Caco-2 (cell line): ENCODE results near the gene SPOCK1. TPM values are rescaled to one million over a fixed set of nuclear protein-coding genes. Genes with fewer than 3 reads are reported as not detected.

Experiments
- BruUV-seq: library from RNA; stranded (reverse); fragments of 400-500 nt; replicated peaks from 2 replicates; lab custom pipeline; 2021; lab: Mats Ljungman, UMichigan
- CTCF ChIA-PET: fragments of 300-600 bp; sonication (Branson Sonifier 250); formaldehyde crosslinking; loops from one replicate; lab custom pipeline; 2022; ENCODE audit warnings: antibody characterized with exemption; lab: Charles Lee
- POLR2A ChIA-PET: fragments of 300-600 bp; sonication (Branson Sonifier 250); formaldehyde crosslinking; loops from one replicate; lab custom pipeline; 2022; ENCODE audit warnings: antibody characterized with exemption; lab: Charles Lee
- DNase-seq, 2 experiments: peaks; one replicate each; pipeline versions ENCODE4 v3.0.0 to v3.0.0-alpha.2; 2020 to 2022
- H3K27me3 ChIP-seq: replicated peaks from 2 replicates; pipeline ENCODE4 v1.6.0; 2011; ENCODE audit warnings: low read length; ENCODE audit not compliant: control insufficient read depth, insufficient read depth
- H3K36me3 ChIP-seq: 2 replicates; pipeline ENCODE4 v1.5.1; 2011; ENCODE audit warnings: low read length; ENCODE audit not compliant: control insufficient read depth, insufficient read depth
- H3K4me1 ChIP-seq: fragments of 250-450 bp; sonication (Bioruptor Pico); 2 replicates; pipeline ENCODE4 v1.5.1; 2020; ENCODE audit warnings: mild to moderate bottlenecking
- H3K4me3 ChIP-seq: 2 replicates; pipeline ENCODE4 v1.5.1; 2011; ENCODE audit warnings: low read depth, mild to moderate bottlenecking, control low read depth, low read length
- H3K9me3 ChIP-seq: fragments of 250-450 bp; sonication (Bioruptor Pico); 2 replicates; pipeline ENCODE4 v1.5.1; 2020; ENCODE audit warnings: mild to moderate bottlenecking, moderate library complexity
- H3K27ac Mint-ChIP-seq: one replicate; pipeline ENCODE4 v1.8.0; 2022; ENCODE audit warnings: mixed read lengths; ENCODE audit not compliant: unreplicated experiment
- H3K27me3 Mint-ChIP-seq: one replicate; pipeline ENCODE4 v1.8.0; 2022; ENCODE audit warnings: mixed read lengths; ENCODE audit not compliant: insufficient read depth, unreplicated experiment
- H3K36me3 Mint-ChIP-seq: one replicate; pipeline ENCODE4 v1.8.0; 2022; ENCODE audit warnings: mild to moderate bottlenecking, mixed read lengths; ENCODE audit not compliant: insufficient read depth, unreplicated experiment
- H3K4me1 Mint-ChIP-seq: one replicate; pipeline ENCODE4 v1.8.0; 2022; ENCODE audit warnings: low read depth, mixed read lengths; ENCODE audit not compliant: unreplicated experiment
- H3K4me3 Mint-ChIP-seq: one replicate; pipeline ENCODE4 v1.8.0; 2022; ENCODE audit warnings: mild to moderate bottlenecking, moderate library complexity, mixed read lengths; ENCODE audit not compliant: unreplicated experiment
- H3K9me3 Mint-ChIP-seq: one replicate; pipeline ENCODE4 v1.8.0; 2022; ENCODE audit warnings: mixed read lengths; ENCODE audit not compliant: unreplicated experiment
- intact Hi-C: fragments of 100-400 bp; cut with micrococcal nuclease; formaldehyde crosslinking; loops from one replicate; pipeline ENCODE4 v1.10.0; 2022; ENCODE audit not compliant: unreplicated experiment
- total RNA-seq: library from RNA; stranded (reverse); gene quantifications from 2 replicates; pipeline ENCODE4 v1.2.3, GENCODE V29; 2022
- TF ChIP-seq, protein P1 (sequence below), 2 experiments: fragments of 200-600 bp in 1 of 2; IDR thresholded peaks; 1 replicate in 1 of 2; 2 replicates in 1 of 2; pipeline versions ENCODE4 v1.5.1 to v1.8.0; 2011 to 2022; ENCODE audit warnings: antibody characterized with exemption in 1 of 2, control low read depth in 1 of 2, inconsistent platforms in 1 of 2, low read depth in 1 of 2, low read length in 1 of 2, mild to moderate bottlenecking in 1 of 2, moderate library complexity in 1 of 2; ENCODE audit not compliant: insufficient read depth in 1 of 2, severe bottlenecking in 1 of 2, unreplicated experiment in 1 of 2

Gene SPOCK1
- total RNA-seq, 1 experiment from 2014 or later, result not detected

DNA sequence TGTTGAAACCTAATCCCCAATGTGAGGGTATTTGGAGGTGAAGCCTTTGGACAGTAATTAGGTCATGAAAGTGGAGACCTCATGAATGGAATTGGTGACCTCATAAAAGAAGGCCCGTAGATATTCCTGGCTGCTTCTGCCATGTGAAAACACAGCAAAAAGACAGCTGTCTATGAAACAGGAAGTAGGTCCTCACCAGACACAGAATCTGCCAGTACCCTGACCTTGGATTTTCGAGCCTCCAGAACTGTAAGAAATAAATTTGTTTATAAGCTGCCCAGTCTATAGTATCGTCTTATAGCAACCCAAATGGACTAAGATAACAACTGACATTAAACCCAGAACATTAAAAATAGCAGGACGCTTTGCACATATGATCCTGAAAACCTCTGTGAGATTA, 371.1 kb downstream of the SPOCK1 start:
- H3K9me3 Mint-ChIP-seq, result no peaks in the 10 kb centered on the region
- no TSS peak for BruUV-seq
- TF ChIP-seq, protein P1, sequence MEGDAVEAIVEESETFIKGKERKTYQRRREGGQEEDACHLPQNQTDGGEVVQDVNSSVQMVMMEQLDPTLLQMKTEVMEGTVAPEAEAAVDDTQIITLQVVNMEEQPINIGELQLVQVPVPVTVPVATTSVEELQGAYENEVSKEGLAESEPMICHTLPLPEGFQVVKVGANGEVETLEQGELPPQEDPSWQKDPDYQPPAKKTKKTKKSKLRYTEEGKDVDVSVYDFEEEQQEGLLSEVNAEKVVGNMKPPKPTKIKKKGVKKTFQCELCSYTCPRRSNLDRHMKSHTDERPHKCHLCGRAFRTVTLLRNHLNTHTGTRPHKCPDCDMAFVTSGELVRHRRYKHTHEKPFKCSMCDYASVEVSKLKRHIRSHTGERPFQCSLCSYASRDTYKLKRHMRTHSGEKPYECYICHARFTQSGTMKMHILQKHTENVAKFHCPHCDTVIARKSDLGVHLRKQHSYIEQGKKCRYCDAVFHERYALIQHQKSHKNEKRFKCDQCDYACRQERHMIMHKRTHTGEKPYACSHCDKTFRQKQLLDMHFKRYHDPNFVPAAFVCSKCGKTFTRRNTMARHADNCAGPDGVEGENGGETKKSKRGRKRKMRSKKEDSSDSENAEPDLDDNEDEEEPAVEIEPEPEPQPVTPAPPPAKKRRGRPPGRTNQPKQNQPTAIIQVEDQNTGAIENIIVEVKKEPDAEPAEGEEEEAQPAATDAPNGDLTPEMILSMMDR (IDR thresholded peaks at IDR 0.05; ENCODE audit: insufficient read depth in 1 of 2, low read depth in 1 of 2, low read length in 1 of 2, severe bottlenecking in 1 of 2, unreplicated experiment in 1 of 2), result no peak
- no peak overlapping the region for H3K4me3 Mint-ChIP-seq
- intact Hi-C loops, result no loop called here
- peaks cover 13% of the 10 kb centered on the region for H3K27me3 Mint-ChIP-seq
- H3K27ac Mint-ChIP-seq, result no peak overlapping the region
- ChIA-PET POLR2A (no interaction called here), CTCF (no interaction called here)
- no peaks in the 10 kb centered on the region for H3K9me3 ChIP-seq
- H3K4me1 ChIP-seq, result no peaks in the 10 kb centered on the region
- H3K36me3 Mint-ChIP-seq, result no peaks in the 10 kb centered on the region
- H3K36me3 ChIP-seq, result no peaks in the 10 kb centered on the region
- H3K4me1 Mint-ChIP-seq, result no peaks in the 10 kb centered on the region
- H3K27me3 ChIP-seq, result no peaks in the 10 kb centered on the region
- H3K4me3 ChIP-seq, result no peak overlapping the region
- DNase-seq, result no peak

- POLR2A ChIA-PET, result no interaction called here
- H3K36me3 ChIP-seq, result no peaks in the 10 kb centered on the region
- H3K4me1 ChIP-seq, result no peaks in the 10 kb centered on the region
- CTCF ChIA-PET, result no interaction called here
- TF ChIP-seq, protein P1 (IDR thresholded peaks at IDR 0.05; ENCODE audit: insufficient read depth in 1 of 2, low read depth in 1 of 2, low read length in 1 of 2, severe bottlenecking in 1 of 2, unreplicated experiment in 1 of 2), result no peak
- H3K27me3 Mint-ChIP-seq, result peaks cover 13% of the 10 kb centered on the region
- H3K9me3 ChIP-seq, result no peaks in the 10 kb centered on the region
- no peaks in the 10 kb centered on the region for H3K4me1 Mint-ChIP-seq
- BruUV-seq, result no TSS peak
- no peak for DNase-seq
- no peak overlapping the region for H3K27ac Mint-ChIP-seq
- no peaks in the 10 kb centered on the region for H3K27me3 ChIP-seq
- H3K4me3 Mint-ChIP-seq, result no peak overlapping the region
- intact Hi-C loops, result no loop called here
- H3K9me3 Mint-ChIP-seq, result no peaks in the 10 kb centered on the region
- H3K4me3 ChIP-seq, result no peak overlapping the region
- H3K36me3 Mint-ChIP-seq, result no peaks in the 10 kb centered on the region
These were observed 372.3 kb downstream of the SPOCK1 start for GRCh38 chr5:137126829-137127228.

- ChIA-PET POLR2A (no interaction called here), CTCF (no interaction called here)
- no peak overlapping the region for H3K4me3 ChIP-seq
- no peaks in the 10 kb centered on the region for H3K9me3 Mint-ChIP-seq
- BruUV-seq, result no TSS peak
- H3K27ac Mint-ChIP-seq, result no peak overlapping the region
- DNase-seq, result no peak
- no peaks in the 10 kb centered on the region for H3K36me3 ChIP-seq
- no peaks in the 10 kb centered on the region for H3K4me1 ChIP-seq
- no peak overlapping the region for H3K4me3 Mint-ChIP-seq
- TF ChIP-seq, protein P1 (IDR thresholded peaks at IDR 0.05; ENCODE audit: insufficient read depth in 1 of 2, low read depth in 1 of 2, low read length in 1 of 2, severe bottlenecking in 1 of 2, unreplicated experiment in 1 of 2), result no peak
- H3K9me3 ChIP-seq, result no peaks in the 10 kb centered on the region
- intact Hi-C loops, result no loop called here
- H3K36me3 Mint-ChIP-seq, result no peaks in the 10 kb centered on the region
- peaks cover 10% of the 10 kb centered on the region for H3K27me3 Mint-ChIP-seq
- H3K4me1 Mint-ChIP-seq, result no peaks in the 10 kb centered on the region
- H3K27me3 ChIP-seq, result peaks cover 2% of the 10 kb centered on the region
These were observed 376.6 kb downstream of the SPOCK1 start for GRCh38 chr5:137122558-137122957.
